Gastrocnemius medialis (tissue), 4 donors: ENCODE measurements around the gene NCEH1. TPM values are rescaled to one million over a fixed set of nuclear protein-coding genes. Genes with fewer than 3 reads are reported as not detected.

Experiments used
- ATAC-seq, 2 donors: fragments of 150-250 bp; one replicate each; pipeline ENCODE4 v1.9.1; 2016
- DNase-seq, 2 donors: peaks; one replicate each; pipeline ENCODE4 v3.0.0-alpha.2; 2019
- H3K27ac ChIP-seq, 4 donors: fragments of 200-600 bp; sonication (generic); 1 replicate in 1 of 4; 2 replicates in 3 of 4; pipeline ENCODE4 v1.5.1; 2016 to 2018; ENCODE audit warnings: mild to moderate bottlenecking in 2 of 4, moderate library complexity in 1 of 4
- H3K27me3 ChIP-seq, 3 donors: fragments of 200-600 bp; sonication (generic) in 2 of 3; 1 replicate in 1 of 3; 2 replicates in 2 of 3; pipeline versions ENCODE4 v1.5.1 to v1.6.0; 2016 to 2019; ENCODE audit warnings: mild to moderate bottlenecking in 1 of 3, moderate library complexity in 1 of 3
- H3K36me3 ChIP-seq, 2 donors: fragments of 200-600 bp; sonication (generic) in 1 of 2; one replicate each; pipeline ENCODE4 v1.5.1; 2017 to 2018
- H3K4me1 ChIP-seq, 2 donors: fragments of 200-600 bp; sonication (generic) in 1 of 2; one replicate each; pipeline ENCODE4 v1.5.1; 2016 to 2017; ENCODE audit warnings: mild to moderate bottlenecking in 2 of 2
- H3K4me3 ChIP-seq, 4 donors: fragments of 200-600 bp; sonication (generic) in 3 of 4; 1 replicate in 1 of 4; 2 replicates in 3 of 4; pipeline ENCODE4 v1.5.1; 2016 to 2019; ENCODE audit warnings: mild to moderate bottlenecking in 2 of 4
- H3K9me3 ChIP-seq, 3 donors: fragments of 200-600 bp; sonication (generic) in 2 of 3; 1 replicate in 1 of 3; 2 replicates in 2 of 3; pipeline ENCODE4 v1.5.1; 2016 to 2019
- CTCF ChIP-seq, 5 experiments: fragments of 450-650 bp in 3 of 5; fragments of 200-600 bp in 2 of 5; sonication (generic) in 2 of 5; IDR thresholded peaks in 4 of 5; conservative IDR thresholded peaks in 1 of 5; 1 replicate in 4 of 5; 2 replicates in 1 of 5; pipeline ENCODE4 v1.5.1; 2016 to 2019; ENCODE audit warnings: antibody characterized with exemption in 5 of 5, mild to moderate bottlenecking in 3 of 5, moderate library complexity in 3 of 5
- POLR2A ChIP-seq, 2 donors: fragments of 450-650 bp; IDR thresholded peaks; one replicate each; pipeline ENCODE4 v1.6.1; 2017; ENCODE audit warnings: antibody characterized with exemption in 2 of 2, mild to moderate bottlenecking in 2 of 2, moderate library complexity in 2 of 2
- in situ Hi-C, 4 donors: fragments of 200-750 bp; cut with MboI; loops; one replicate each; pipeline versions ENCODE4 v1.15.0 to v1.8.0; 2017; ENCODE audit warnings: low sequenced_read_pairs in 4 of 4
- intact Hi-C: fragments of 100-400 bp; cut with DNase I; formaldehyde crosslinking; loops from one replicate; pipeline ENCODE4 v1.15.1; 2023; ENCODE audit warnings: low total_unique reads
- total RNA-seq, 4 donors: library from RNA; depleted of rRNA; stranded (reverse); fragments of >200 nt; gene quantifications; one replicate each; pipeline versions ENCODE4 v1.1.0 to v1.2.3, GENCODE V29; 2016

The NCEH1 gene
- total RNA-seq, 4 donors from 2014 or later: 7.0 to 19.8 (median 8.2) TPM

GRCh38 chr3:172692751-172693338 lies 18.0 kb downstream of the NCEH1 start:
- peaks cover 19 to 34% of the 10 kb centered on the region in 2 donors for H3K4me1 ChIP-seq
- intact Hi-C loops: no loop called here

DNA sequence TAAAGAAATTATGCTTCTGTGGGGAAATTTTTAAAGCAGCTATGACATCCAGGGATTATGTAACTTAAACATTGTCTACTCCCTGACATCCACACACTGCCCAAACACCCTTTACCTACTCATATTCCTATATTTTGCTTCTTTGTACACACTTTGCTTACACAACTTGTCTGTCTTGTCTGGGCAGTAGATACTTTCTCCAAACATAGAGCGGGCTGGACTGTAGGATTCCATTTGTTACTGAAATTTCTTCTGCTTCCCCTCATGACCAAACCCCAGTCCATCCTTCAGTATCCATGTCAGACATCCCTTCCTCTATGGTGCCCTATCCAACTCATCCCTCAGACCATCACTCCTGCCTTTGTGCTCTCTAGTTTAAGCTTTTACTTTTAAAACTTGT lies 19.9 kb downstream of the NCEH1 start:
- Histone ChIP-seq H3K27ac (no peak overlapping the region), H3K4me1 (peaks cover 33 to 44% of the 10 kb centered on the region in 2 donors), H3K9me3 (no peaks in the 10 kb centered on the region), H3K27me3 (no peaks in the 10 kb centered on the region), H3K36me3 (no peaks in the 10 kb centered on the region), H3K4me3 (no peak overlapping the region)
- in situ Hi-C loops: no loop called here
- TF ChIP-seq CTCF (IDR thresholded peaks at IDR 0.05 in 4 of 5, conservative IDR thresholded peaks at IDR 0.05 in 1 of 5): no peak
- no peak for TF ChIP-seq POLR2A (IDR thresholded peaks at IDR 0.05)
- intact Hi-C loops: no loop called here
- no peak for ATAC-seq
- no peak for DNase-seq

More at GRCh38 chr3:172692751-172693338, 18.0 kb downstream of the NCEH1 start:
- H3K4me3 ChIP-seq: no peak overlapping the region
- TF ChIP-seq POLR2A (IDR thresholded peaks at IDR 0.05): no peak
- TF ChIP-seq CTCF (IDR thresholded peaks at IDR 0.05 in 4 of 5, conservative IDR thresholded peaks at IDR 0.05 in 1 of 5): no peak
- no peaks in the 10 kb centered on the region for H3K36me3 ChIP-seq
- DNase-seq (no peak), ATAC-seq (no peak)
- in situ Hi-C loops: no loop called here
- no peaks in the 10 kb centered on the region for H3K9me3 ChIP-seq
- H3K27ac ChIP-seq: no peak overlapping the region
- no peaks in the 10 kb centered on the region for H3K27me3 ChIP-seq

- Histone ChIP-seq H3K4me1 (peaks cover 30 to 38% of the 10 kb centered on the region in 2 donors), H3K36me3 (no peaks in the 10 kb centered on the region), H3K27ac (peak overlapping the region; percentile 38 to 67 (median 55)), H3K9me3 (no peaks in the 10 kb centered on the region), H3K4me3 (no peak overlapping the region), H3K27me3 (no peaks in the 10 kb centered on the region)
- intact Hi-C loops: no loop called here
- in situ Hi-C loops: no loop called here
- ATAC-seq (peak; percentile 75 to 87), DNase-seq (no peak)
- TF ChIP-seq POLR2A (IDR thresholded peaks at IDR 0.05) (no peak), CTCF (IDR thresholded peaks at IDR 0.05 in 4 of 5, conservative IDR thresholded peaks at IDR 0.05 in 1 of 5) (no peak)
These were observed 22.3 kb downstream of the NCEH1 start for GRCh38 chr3:172688588-172688987.

GRCh38 chr3:172687501-172687900 lies 23.4 kb downstream of the NCEH1 start:
- no peak overlapping the region for H3K4me3 ChIP-seq
- TF ChIP-seq POLR2A (IDR thresholded peaks at IDR 0.05) (no peak), CTCF (IDR thresholded peaks at IDR 0.05 in 4 of 5, conservative IDR thresholded peaks at IDR 0.05 in 1 of 5) (no peak)
- in situ Hi-C loops: no loop called here
- H3K36me3 ChIP-seq: no peaks in the 10 kb centered on the region
- no peak for DNase-seq
- no peaks in the 10 kb centered on the region for H3K9me3 ChIP-seq
- no peaks in the 10 kb centered on the region for H3K27me3 ChIP-seq
- peaks cover 27 to 31% of the 10 kb centered on the region in 2 donors for H3K4me1 ChIP-seq
- intact Hi-C loops: no loop called here
- H3K27ac ChIP-seq: peak overlapping the region; percentile 37 to 66 (median 41)
- peak; percentile 54 to 77 for ATAC-seq
